Suppressor macrophage treated with lipopolysaccharide for 4 hours (primary cell): ENCODE data around the gene SDC1.

Experiments used
- DNase-seq: peaks from one replicate; pipeline ENCODE4 v3.0.0-alpha.2; 2020

Gene SDC1

DNA sequence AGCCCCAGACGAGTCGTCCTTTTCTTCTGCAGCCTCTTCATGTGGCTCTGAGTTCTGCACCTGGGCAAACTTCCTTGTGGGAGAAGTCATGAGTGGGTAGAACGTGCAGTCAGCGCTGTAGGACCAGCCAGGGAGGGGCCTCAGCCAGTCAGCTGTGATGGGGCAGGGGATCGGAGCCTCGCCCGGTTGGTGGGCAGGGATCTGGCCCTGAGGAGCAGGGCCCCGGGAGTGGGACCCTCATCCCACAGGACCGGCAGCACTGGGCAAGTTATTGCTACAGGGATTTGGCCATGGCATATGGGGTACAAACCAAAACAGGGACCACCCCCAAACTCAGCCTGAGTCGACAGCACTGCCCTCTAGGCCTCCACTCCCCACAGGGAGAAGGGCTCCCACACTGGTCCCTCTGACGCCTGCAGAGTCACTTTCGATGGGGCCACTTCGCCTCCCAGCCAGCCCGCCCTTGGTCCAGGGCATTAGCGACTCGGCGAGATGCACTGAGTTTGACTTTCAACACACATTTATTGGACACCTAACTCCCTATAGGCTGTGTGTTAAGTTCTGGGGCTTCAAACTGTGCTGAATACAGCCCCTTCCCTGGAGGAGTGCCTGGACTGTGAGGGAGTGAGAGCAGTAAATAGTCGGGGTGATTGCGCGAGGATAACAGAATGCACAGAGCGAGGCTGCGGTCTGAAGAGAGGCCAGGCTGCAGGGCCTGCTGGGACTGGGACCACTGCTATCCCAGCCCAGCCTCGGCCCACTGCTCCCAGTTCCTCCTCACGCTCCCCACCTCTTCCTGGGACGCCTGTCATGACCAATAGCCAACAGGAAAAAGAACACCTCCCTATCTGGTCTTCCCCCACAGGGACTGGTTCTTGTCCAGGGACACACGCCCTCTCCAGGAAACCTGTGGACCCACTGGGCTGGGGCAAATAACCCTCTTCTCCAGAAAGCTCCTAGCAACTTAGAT lies 55.9 kb downstream of the SDC1 start:
- no peak for DNase-seq

- no peak for DNase-seq
These were observed 56.7 kb downstream of the SDC1 start for GRCh38 chr2:20168048-20168726.

- no peak for DNase-seq
These were observed 57.6 kb downstream of the SDC1 start for GRCh38 chr2:20167356-20167755.

- DNase-seq = no peak
These were observed 59.0 kb downstream of the SDC1 start for GRCh38 chr2:20165677-20166509.

GRCh38 chr2:20164734-20165478 lies 60.0 kb downstream of the SDC1 start:
- DNase-seq = no peak

GRCh38 chr2:20164061-20164733 lies 60.7 kb downstream of the SDC1 start:
- DNase-seq = no peak

- DNase-seq = no peak
These were observed 65.4 kb downstream of the SDC1 start for GRCh38 chr2:20159411-20160070.

- DNase-seq = peak; percentile 21
These were observed 67.6 kb downstream of the SDC1 start for GRCh38 chr2:20157193-20157891.

DNA sequence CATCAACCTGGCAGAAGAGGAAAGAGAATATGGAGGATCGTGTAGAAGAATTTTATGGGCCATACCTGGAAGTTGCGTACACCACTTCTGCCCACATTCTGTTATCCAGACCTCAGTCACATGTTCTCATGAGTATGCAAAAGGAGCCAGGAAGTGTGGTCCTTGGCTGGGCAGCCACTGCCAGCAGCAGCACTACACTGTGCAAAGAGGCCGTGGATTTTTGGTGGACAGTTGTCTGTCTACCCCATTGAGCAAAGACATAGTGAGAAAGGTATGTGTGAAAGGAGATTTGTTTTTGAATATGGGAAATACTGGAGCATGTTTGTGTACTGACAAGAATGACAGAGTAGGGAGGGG lies 68.1 kb downstream of the SDC1 start:
- DNase-seq = no peak

DNA sequence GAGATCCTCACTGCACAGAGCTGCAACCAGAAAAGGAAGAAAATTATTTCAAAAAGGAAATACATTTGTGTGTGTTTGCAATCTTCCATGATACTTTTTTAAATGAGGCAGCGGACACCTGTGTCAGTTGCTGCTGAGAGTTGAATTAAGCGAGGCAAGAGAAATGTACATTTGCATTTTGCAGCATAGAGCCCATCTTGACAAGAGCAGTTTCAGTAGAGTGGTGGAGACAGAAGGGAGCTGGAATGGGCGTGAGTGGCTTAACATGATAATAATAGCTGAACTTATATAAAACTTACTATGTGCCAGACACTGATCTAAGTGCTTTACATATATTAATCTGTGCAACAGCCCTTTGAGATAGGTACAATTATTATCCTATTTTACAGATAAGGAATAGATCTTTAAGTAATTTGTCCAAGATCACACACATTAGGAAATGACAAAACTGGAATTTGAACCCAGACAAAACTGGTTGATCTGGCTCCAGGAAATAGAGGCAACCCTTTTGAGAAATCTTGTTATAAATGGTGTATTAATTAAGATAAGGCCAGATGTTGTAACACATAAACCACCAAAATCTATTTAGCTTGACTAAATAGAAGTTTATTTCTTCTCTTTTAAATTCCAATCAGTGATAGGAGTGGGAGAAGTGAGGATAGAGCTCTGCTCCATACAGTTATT lies 68.7 kb downstream of the SDC1 start:
- DNase-seq = no peak

- no peak for DNase-seq
These were observed 71.6 kb downstream of the SDC1 start for GRCh38 chr2:20153131-20153851.

DNA sequence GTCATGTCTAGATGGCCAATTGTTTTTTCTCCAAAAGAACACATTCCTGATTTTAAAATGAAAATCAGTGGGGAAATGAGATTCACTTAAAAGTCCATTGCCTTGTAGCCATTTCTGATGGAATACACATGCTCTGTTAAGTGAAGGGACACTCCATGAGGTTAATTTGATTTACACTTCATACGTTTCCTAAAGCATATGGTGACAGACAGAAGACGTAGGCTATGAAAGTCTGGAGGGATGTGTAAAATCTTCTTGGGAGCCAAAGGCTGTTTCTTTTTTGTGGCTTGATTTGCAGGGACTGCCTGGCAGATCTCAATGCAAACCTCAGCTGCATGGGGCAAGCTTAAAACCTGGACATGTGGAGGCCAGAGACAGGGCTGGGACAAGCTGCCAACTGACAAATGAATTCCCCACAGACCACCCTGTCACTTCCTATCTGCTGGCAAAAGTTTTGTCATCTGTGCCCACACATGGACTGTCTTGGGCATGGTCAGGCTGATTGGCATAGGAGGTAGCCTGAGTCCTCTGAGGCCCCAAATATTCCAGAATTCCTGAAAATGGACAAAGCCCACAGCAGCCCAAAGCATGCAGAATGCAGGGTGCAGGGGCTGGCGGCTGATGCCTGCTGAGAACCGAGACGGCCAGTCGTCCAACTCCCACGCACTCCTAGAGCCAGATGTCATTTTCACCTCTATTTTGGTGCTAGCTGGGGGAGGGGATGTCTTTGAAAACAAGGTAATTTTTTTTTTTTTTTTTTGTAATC lies 73.9 kb downstream of the SDC1 start:
- no peak for DNase-seq
